Adrenal gland (tissue), 5 donors: ENCODE measurements around the gene SPECC1L.

Source experiments
- POLR2A ChIP-seq, 2 donors: fragments of 450-650 bp; IDR thresholded peaks; one replicate each; pipeline ENCODE4 v1.6.1; 2017; ENCODE audit warnings: antibody characterized with exemption in 2 of 2, mild to moderate bottlenecking in 2 of 2, moderate library complexity in 1 of 2
- TF ChIP-seq, protein P1 (sequence below), 6 experiments: fragments of 450-650 bp in 4 of 6; fragments of 200-600 bp in 2 of 6; sonication (generic) in 1 of 6; IDR thresholded peaks; 1 replicate in 5 of 6; 2 replicates in 1 of 6; pipeline versions ENCODE4 v1.5.1 to v1.8.0; 2016 to 2021; ENCODE audit warnings: antibody characterized with exemption in 6 of 6, mild to moderate bottlenecking in 2 of 6, moderate library complexity in 1 of 6
- donor health status: DM: no; HTN: no; CAD: no.

DNA sequence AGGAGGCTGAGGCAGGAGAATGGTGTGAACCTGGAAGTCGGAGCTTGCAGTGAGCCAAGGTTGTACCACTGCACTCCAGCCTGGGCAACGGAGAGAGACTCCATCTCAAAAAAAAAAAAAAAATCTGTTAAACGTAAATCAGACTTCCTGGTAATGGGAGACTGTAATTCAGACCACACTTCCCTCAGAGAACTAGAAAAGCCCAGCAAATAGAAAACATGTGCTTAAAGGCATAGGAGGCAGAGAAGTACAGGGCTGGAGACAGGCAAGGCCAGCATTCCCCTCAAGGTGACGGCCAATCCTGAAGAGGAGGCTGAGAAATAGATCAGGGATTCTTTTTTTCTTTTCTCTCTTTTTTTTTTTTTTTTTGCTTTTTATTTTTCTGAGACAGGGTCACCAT is 34.0 kb upstream of the SPECC1L start:
- TF ChIP-seq, protein P1, sequence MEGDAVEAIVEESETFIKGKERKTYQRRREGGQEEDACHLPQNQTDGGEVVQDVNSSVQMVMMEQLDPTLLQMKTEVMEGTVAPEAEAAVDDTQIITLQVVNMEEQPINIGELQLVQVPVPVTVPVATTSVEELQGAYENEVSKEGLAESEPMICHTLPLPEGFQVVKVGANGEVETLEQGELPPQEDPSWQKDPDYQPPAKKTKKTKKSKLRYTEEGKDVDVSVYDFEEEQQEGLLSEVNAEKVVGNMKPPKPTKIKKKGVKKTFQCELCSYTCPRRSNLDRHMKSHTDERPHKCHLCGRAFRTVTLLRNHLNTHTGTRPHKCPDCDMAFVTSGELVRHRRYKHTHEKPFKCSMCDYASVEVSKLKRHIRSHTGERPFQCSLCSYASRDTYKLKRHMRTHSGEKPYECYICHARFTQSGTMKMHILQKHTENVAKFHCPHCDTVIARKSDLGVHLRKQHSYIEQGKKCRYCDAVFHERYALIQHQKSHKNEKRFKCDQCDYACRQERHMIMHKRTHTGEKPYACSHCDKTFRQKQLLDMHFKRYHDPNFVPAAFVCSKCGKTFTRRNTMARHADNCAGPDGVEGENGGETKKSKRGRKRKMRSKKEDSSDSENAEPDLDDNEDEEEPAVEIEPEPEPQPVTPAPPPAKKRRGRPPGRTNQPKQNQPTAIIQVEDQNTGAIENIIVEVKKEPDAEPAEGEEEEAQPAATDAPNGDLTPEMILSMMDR (IDR thresholded peaks at IDR 0.05): no peak
- no peak for TF ChIP-seq POLR2A (IDR thresholded peaks at IDR 0.05)
